NOMO-1 (cell line): ENCODE data around the gene TIMM17B.

Source experiments
- DNase-seq, 2 experiments: peaks; one replicate each; lab custom pipeline; 2025; ENCODE audit not compliant: unreplicated experiment in 2 of 2; lab: John Stamatoyannopoulos, UW

The TIMM17B gene

GRCh38 chrX:48897625-48898306 lies at the start of gene TIMM17B, which contains the start of gene PQBP1:
Gene TIMM17B (minus strand): TSS chrX:48897768. CDS start chrX:48897749, 19 bp downstream.
Gene PQBP1 (plus strand): TSS chrX:48897930. CDS start chrX:48898510, 580 bp downstream.
- peak; percentile 85 to 91 for DNase-seq

DNA sequence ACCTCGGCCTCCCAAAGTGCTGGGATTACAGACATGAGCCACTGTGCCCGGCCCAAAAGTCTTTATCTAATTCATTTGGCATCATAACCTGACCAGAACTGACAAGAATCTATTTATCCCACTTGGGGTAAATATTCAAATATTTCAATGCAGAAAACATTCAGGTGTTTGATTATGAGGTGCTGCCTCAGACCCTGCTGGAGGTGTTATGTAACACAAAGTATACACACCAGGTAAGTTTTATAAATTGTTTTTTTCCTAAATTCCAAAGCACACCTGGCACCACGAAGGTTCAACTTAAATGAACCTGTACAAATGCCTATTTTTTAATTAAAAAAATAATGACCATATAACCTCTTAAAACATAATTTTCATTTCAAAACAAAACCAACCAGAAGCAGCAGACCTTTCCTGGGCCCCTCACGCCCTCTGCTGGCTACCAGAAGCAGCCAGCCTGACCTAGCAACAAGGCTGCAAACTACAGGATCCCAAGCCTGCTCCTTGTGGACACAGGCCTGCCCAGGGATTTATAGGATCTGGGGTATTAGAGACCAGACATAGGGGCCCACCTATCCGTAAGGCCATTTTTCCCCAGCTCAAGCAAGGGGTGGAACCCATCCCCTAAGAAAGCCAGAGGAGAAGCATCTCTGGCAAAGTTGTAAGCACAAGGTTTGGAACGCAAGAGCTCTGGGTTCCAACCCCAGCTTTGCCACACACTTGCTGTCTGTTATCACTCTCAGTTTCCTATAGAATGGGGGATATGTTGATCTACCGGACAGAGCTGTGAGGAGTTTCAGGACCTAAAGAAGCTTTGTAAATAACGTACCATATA lies 48.2 kb upstream of the TIMM17B start:
- DNase-seq = peak in 1 of 2 experiments; percentile 14

DNA sequence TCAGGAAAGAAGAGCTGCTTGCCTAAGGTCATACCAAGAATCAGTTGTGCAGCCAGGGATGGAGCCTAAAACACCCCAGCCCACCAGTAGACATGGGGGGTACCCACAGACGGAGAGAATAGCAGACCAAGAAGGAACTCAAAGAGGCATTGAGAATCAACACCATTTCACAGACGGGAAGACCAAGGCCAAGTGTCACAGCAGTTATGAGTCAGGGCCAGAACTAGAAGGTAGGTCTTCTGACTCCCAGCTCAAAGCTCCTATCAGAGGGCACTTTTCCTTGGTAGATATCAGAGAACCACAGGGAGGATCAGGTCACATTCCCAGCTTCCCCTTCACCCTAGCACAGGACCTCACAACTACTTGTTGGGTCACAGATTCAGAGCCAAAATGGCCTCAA lies 45.3 kb upstream of the TIMM17B start:
- DNase-seq = no peak

GRCh38 chrX:48940404-48940955 lies 42.9 kb upstream of the TIMM17B start:
- no peak for DNase-seq

DNA sequence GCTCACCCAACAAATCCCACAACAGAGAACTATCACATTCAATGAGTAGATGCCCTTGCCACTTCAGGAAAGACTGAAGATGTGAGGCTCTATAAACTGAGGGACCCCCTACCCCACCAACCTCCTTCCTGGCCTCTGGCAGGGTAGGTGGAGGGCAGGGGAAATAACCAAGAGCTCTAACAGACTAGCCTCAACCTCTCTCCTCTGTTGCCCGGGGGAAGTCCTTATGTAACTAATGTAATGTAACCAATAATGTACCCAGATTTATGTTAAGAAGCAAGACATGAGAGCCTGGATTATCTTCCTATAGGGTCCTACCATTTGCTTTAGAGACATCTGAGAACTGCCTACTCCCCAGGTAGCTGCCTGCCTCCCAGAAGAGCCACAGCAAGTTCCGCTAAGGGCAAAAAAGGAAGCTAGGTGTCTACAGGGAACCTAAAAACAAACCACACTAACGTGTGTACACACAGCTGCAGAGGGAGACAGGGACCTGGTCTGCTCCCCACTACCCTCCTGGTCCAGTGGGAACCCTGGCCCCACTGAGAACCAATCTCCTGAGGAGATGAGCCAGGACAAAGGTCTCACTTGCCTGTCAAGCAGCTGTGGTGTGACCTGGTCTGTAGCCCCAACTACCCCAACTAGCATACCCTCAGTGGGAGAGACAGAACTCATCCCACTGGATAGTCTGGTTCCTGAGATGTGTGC lies 42.1 kb upstream of the TIMM17B start:
- no peak for DNase-seq

- no peak for DNase-seq
Measured at GRCh38 chrX:48938721-48939425, 41.3 kb upstream of the TIMM17B start.

GRCh38 chrX:48937054-48937907 lies 39.7 kb upstream of the TIMM17B start:
- peak; percentile 60 to 88 for DNase-seq

DNA sequence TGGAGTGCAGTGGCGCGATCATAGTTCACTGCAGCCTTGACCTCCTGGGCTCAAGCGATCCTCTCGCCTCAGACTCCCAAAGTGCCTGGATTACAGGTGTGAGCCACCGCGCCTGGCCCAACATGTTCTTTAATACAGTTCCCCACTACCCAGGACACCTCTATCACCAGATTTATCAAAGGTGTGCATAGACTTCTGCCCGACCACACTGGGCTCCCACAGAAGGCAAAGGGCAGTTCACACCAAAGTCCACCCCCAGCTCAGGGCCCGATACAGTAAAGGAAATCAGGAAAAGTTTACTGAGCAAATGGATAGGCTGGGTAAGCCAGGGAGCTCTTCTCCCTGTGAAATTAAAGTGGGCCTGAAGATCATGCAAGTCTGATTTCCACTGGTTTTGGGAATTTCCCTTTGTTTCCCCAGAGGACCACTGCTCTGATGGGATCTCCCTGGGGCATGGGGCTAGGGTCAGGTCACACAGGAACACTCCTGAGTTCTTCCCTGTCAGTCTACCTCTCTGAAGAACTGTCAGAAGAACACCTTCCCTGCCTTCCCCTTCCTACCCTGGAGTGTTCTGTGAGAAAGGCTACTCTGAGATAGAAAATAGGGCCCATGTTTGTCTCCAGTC lies 39.0 kb upstream of the TIMM17B start:
- DNase-seq = no peak

- DNase-seq = no peak
Measured at GRCh38 chrX:48935301-48935670, 37.7 kb upstream of the TIMM17B start.

DNA sequence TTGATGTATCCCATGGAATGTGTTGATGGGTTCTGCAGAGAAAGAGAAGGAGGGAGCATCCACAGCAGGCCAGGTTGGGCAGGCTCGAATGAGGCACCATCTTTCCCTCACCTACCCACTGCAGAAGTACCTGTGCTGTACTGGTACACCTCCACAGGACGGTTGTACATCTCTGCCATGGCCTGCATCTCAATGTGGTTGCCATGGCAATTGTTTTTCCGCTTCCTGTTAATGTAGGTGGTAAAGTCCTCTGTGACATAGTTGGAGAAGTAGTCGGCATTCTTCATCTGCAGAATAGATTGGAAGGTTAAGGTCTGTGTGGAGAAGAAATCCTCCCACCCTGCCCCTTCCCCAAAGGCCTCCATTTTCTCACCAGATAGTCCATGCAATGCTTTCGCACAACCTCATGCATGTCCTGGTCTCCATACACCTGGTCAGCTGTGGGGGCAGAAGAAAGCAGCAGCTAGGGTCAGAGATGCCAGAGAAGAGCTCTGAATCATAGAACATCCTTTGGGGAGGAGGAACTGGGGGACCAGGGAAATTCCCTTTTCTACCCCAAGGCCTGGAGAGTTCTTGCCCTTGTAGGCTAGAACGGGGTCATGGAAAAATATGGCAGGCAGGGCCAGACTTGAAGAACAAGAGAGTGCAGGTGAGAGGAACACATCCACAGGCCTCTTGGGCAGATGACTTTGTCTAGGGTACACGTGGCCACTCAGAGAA lies 37.2 kb upstream of the TIMM17B start:
- no peak for DNase-seq

DNA sequence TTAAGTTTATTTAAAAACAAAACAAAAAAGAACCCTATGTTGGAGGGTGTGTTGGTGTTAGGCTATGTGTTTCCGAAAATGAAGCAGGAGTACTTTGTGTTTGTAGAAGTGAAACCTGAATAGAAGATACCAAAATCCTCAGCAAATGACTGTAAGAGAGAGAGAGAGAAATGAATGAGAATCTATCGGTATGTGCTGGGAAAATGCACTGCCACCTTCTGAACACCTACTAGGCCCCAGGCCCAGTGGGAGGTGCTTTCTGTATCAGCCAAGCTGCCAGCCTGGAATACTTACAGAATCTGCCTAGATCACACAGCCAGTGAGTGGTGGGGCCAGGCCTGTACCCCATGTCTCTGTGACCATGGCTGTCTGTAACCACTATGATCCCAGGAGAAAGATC lies 36.2 kb upstream of the TIMM17B start:
- no peak for DNase-seq

DNA sequence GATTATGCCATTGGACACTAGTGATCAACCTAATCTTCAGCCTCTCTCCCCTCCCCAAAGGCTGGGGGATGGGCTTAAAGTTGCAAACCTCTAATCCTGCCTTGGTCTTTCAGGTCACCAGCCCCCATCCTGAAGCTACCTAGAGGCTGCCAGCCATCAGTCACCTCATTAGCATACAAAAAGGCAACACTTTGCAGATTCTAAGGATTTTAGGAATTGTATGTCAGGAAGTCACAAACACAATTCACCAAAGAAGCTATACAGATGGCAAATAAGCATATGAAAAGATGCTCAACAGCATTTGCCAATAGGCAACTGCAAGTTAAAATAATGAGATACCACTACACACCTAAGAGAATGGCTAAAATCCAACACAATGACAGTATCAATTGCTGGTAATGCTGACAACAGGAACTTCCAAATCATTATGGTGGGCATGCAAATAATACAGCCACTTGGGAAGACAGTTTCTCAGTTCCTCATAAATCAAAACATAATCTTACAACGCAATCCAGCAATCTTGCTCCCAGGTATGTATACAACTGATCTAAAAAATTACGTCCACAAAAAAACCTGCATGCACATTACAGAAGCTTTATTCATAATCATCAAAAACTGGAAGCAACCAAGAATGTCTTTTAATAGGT lies 30.3 kb upstream of the TIMM17B start:
- no peak for DNase-seq

DNA sequence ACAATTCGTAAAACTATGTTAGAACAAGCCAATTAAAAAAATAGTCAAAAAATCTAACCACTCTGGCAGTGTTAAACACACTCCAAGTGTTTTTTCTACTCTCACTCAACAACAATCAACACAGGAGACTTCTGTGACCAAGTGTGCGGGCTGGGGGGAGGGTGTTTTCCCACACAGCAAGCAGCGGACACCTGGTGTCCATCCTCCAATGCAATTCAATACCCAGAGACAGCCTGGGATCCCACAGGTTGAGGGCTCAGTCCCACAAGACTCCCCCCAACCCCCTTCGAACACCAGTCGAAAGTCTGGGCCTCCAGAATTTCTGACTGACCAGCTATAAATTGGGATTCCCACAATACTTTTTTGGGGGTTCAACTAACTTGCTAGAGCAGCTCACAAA lies 29.6 kb upstream of the TIMM17B start:
- DNase-seq = no peak

DNA sequence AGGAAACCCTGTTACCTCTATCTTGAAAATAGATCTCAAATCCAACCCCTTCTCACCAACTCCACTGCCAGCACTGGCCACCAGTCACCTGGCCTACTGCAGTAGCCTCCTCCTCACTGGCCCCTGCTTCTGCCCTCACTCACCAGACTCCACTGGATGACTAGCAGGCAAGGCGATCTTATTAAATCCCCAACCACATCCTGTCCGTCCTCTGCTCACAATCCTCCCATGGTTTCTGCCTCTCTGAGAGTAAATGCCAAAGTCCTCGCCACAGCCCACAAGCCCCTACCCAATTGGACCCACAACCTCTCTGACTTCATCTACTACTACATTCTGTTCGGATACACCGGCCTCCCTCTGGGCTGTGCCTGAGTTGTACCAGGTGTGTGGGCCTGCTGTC lies 26.7 kb upstream of the TIMM17B start:
- DNase-seq = no peak

DNA sequence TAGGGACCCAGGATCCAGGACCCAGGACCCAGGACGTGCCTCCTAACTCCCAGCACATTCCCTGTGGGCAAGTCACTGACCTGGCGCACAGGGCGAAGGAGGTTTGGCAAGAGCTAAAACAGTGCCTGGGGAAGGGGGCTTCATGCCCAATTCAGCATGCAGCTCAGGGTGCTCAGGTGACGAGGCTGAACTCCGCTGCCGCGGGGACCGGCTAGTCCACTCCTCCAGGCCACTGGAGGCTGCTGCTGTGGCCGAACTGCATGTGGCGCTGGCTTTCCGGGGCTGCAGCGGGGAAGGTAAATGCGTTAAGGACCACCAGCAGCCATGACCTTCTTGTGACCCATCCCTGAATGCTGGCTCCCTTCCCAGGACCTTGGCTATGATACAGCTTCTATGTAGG lies 26.2 kb upstream of the TIMM17B start:
- no peak for DNase-seq

DNA sequence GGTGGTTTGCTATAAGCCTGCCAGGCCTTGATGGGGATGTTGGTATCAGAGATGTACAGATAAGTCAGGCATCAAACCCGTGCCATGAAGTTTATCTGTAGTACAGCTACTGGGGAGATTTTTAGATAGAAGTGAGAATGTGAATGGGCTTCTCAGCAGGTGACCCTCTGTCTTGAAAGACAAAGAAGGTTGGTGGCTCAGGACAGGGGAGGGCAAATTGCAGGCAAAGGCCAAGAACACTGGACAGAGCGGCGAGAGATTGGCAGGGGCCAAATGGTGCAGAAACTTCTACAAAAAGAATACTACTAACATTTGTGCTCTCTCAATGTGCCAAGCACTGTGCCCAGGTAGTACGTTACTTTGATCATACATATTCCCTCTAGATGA lies 23.1 kb upstream of the TIMM17B start:
- no peak for DNase-seq

DNA sequence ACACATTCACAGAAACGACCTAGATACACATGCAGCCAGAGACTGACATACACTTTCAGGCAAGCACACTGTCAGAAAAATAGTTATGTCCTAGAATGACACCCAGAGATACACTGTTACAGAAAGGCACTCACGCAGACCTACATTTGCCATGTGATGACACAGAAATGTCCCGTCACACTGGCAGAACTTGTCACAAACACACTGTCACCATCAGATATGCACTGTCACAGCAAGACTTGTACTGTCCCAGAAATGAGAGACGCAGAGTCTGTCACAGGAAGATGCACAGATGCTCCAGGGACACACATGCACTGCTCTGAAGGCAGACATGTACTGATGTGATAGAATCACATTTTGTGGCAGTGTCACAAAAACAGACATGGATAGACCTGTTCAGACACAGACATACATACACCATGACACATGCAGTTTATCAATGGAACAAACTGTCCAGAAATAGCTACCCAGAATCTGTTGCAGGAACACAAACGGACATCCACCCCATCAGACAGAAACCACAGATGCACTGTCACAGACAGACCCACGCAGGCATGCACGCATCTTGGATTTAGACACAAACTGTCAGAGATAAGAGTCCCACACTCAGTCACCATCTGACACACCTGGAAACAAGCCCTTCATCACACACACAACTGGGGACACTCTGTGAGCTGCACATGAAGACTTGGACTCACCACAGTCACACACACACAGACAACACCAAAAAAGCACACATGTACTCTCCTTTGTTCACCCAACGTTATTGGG lies 22.6 kb upstream of the TIMM17B start:
- no peak for DNase-seq
